NCI-H1048 (cell line): ENCODE data around the gene MANBA.
"Not testable (repeated sequence)": the region's sequence is repeated elsewhere in the genome, so short reads cannot be mapped to it uniquely, and the experiment has no call there.

ENCODE experiments used
- DNase-seq: peaks from one replicate; lab custom pipeline; 2025; lab: John Stamatoyannopoulos, UW

MANBA gene

DNA sequence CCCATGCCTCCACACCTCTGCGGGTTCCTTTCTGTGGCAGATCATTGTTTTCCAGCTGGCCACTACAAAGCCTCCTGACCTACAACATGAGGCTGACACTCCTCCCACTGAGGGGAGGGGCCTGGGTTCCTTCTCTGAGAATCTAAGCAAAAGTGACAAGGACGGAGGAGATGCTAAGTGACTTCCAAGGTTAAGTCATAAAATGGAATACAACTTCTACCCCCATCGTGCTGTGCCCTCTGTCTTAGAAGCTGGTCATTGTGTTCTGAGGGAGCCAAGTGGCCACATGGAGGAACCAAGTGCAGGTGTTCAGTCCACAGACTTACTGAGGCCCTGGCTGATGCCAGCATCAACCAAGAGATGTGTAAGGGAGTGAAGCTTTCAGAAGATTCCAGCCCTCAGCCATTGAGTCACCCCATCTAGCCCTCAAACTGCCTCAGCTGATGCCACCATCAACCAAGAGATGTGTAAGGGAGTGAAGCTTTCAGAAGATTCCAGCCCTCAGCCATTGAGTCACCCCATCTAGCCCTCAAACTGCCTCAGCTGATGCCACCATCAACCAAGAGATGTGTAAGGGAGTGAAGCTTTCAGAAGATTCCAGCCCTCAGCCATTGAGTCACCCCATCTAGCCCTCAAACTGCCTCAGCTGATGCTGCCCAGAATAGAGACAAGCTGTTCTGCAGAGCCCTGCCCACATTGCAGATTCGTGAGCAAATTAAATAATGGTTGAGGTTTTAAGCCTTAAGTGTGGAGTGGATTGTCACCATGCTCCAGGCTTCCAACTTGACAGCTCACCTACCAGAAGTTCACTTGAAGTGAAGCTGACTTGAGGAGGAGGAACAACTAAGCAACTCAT is 140.8 kb downstream of the MANBA start:
- not testable (repeated sequence) for DNase-seq

DNA sequence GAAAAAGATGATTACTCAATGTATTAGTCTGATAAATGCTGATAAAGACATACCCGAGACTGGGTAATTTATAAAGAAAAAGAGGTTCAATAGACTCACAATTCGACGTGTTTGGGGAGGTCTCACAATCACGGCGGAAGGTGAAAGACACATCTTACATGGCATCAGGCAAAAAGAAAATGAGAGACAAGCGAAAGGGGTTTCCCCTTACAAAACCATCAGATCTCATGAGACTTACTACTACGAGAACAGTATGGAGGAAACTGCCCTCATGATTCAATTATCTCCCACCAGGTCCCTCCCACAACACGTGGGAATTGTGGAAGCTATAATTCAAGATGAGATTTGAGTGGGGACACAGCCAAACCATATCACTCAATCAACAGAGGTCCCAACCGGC is 141.7 kb downstream of the MANBA start:
- not testable (repeated sequence) for DNase-seq

DNA sequence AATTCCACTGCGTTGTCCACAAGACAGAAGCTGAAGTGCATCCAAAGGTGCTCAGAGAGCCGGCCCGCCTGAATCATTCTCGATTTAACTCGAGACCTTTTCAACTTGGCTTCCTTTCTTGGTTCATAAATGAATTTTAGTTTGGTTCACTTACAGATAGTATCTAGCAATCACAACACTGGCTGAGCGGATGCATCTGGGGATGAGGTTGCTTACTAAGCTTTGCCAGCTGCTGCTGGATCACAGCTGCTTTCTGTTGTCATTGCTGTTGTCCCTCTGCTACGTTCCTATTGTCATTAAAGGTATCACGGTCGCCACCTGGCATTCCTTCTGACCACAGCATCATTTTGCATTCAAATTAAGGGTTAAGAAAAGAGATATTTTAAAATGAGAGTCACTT is 144.1 kb downstream of the MANBA start:
- DNase-seq: no peak

DNA sequence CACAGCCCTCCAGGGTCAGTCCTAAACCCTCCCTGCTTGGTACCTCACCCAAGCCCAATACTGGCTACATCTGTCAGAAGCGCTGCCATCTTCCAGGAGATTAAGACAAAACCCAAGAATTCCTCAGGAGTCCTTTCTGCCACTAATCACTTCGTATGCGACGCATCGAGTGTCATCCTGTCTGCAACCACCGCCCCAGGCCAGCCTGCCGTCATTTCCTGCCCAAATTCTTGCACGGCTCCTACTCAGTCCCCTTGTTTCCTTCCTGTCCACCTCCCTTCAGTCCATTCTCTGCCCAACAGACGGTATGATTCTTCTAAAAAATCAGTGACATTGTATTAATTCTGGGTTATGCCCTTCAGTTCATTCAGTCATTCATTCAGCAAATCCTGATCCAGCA is 146.0 kb downstream of the MANBA start:
- DNase-seq: no peak

DNA sequence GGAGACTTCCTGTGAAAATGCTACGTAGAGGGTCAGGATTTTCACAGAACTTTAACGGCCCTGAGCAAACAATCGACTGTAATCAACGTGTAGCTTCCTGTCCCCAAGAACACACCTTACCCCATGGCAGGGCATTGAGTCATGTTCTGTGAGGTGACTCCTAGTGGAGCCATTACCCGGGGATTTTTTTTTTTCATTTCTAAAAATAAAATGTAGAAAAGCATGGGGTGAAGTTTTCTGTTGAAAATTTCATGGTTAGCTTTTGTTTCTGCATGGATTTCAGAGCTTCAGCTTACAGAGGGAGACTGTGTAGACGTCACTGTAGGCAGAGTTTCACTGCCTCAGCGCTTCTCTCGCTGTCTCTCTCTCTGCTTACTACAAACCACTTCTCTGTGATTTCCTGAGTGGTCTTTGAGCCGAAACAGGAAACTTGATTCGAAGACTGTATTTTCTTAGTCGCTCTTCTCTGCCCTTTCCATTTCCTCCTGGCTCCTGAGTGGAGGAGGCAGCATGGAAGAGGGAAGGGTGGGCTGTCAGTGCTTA is 147.9 kb downstream of the MANBA start:
- DNase-seq: no peak

DNA sequence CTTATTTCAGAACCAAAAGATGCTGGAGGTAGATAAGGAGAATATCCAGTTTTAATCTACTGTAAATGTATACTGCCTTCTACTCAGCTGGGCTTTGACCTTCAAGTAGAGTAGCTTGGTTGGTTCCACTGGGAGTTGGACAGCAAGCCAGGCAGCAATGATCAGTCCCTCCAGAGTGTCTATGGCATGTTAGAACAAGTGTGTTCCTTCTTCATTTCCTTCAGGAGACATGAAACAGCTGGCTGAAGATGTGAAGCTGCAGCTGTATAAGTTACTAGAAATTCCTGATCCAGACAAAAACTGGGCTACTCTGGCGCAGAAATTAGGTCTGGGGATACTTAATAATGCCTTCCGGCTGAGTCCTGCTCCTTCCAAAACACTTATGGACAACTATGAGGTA is 148.6 kb downstream of the MANBA start:
- no peak for DNase-seq

DNA sequence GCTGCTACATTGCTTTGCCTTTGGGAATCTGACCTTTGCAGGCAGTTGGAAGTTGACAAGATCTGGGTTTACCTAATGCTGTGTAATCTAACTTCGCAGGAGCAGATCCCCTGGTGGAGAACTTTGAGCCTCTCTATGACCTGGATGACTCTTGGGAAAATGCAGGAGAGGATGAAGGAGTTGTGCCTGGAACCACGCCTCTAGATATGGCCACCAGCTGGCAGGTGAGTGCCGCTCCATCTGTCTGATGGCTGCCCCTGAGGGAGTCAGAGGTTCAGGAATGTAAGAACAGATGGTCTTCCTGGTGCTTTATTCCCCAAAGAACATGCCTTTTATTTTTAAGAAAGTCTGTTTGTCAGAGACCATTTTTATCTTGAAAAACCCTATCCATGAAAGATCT is 150.3 kb downstream of the MANBA start:
- no peak for DNase-seq

DNA sequence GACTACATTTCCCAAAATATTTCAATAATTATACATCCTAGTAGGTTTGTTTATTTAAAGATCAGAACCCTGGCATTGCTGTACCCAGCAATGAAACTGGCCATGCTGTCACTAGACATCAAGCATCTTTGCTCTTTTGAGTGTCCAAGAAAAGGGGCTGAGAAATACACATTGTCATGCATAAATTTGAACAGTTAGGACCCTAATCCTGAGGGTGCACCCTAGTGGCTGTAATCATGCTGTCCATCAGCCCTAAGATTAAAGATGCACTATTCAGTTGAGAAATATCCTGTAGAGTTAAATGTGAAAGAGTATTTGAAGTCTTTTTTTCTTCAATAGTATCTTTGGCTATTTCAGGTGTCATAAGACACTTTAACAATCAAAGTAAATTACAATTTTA is 150.8 kb downstream of the MANBA start:
- DNase-seq: no peak

DNA sequence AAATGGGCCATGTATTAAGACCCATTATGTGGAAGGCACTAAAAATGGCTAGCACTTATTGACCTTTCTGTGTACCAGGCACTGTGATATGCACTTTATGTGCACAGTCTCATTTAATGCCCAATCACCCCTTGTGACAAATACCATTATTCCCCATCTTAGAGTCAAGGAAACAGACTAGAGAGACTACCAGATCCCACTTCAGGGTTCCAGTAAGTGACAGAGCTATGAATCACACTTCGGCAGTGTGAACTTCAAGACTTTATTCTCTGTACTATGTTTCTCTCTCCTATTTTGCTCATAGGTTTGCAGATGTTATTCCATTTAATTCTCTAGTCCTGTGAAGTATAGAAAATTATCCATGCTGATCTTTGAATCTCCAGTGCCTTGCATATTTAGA is 152.6 kb downstream of the MANBA start:
- no peak for DNase-seq

DNA sequence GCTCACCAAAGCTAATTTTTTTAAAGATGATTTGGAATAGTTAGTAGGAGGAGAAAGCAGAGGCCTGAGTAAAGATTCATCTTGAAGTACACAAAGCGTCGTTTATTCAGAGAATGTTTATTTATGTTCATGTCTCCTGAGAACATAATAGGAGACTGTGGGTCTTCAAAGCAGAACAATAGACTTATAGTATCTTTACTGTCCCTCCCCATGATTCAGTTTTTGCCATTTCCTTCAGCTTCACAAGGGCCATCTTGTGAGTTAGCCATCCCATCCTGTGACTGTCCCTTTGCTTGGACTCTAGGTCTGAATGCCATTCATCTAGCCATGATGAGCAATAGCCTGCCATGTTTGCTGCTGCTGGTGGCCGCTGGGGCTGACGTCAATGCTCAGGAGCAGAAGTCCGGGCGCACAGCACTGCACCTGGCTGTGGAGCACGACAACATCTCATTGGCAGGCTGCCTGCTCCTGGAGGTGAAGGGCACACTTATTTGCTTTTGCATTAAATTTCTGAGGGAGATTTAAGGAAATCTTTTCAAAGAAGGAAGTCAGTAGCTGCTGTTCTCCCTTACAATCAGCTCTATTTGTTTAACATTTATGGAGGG is 153.8 kb downstream of the MANBA start:
- no peak for DNase-seq

DNA sequence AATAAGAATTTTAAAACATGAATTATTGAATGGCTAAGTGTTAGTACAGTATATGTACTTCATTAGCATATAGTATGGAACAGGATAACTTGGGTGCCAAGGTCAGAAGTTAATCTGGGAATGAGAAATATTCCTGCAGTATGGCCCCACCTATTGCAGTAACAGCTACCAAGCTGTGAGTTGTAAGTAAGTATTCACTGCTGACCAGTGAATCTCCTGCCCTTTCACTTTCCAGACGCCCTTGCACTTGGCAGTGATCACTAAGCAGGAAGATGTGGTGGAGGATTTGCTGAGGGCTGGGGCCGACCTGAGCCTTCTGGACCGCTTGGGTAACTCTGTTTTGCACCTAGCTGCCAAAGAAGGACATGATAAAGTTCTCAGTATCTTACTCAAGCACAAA is 154.5 kb downstream of the MANBA start:
- DNase-seq: no peak

DNA sequence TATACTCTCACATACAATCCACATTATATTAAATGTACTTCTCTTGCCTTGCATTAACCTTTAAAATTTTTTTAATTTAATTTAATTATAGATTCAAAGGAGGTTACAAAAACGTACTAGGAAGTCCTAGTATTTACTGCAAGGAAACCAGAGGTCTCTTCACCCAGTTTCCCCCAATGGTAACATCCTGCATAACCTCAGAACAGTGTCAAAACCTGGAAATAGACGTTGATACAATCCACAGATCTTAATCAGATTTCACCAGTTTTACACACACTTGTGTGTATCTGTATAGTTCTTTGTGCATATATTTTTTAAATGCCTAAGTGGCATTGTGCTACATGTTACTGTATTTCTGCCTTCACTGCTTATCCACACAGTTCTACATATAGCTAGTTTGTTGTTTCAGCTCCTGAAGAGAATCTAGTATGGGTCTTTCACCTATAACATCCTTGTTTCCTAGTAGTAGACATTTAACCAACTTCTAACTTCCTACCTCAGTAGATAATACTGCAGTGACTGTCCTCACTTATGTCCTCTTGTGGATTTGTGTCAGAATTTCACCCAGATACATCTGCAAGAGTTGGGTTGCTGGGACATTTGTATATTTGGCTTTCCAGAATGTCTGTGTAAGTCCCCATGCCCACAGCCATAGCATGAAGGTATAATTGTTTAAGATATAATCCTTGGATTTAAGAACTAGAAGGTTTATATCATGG is 156.4 kb downstream of the MANBA start:
- no peak for DNase-seq

DNA sequence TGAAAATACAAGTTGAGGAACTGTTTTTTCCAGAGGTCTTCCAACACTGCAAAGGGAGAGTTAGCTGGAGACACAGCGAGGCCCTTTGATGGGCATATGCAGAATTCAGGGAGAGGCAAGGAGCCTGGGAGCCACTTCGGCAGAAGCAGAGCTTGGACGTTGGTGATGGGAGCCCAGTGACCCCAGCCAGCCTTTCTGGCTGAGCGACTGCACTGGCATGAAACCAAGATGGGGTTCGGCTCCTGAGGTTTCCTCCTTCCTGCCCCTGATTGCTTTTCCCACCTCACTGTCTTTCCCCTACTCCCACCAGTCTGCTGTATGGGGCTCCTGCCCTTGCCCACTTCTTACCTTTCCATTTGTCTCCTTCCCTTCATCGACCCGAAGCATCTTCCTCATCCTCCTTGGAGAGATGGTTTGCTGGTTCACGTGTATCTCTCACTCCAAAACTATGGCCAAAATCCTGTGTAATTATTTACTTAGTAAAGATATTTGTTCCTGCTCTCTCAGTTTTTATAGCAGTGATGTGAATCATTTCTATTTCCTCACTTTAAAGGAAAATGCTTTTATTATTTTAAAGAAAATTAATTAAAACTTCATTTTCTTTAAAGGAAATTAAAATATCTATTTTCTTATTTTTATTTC is 159.1 kb downstream of the MANBA start:
- no peak for DNase-seq

DNA sequence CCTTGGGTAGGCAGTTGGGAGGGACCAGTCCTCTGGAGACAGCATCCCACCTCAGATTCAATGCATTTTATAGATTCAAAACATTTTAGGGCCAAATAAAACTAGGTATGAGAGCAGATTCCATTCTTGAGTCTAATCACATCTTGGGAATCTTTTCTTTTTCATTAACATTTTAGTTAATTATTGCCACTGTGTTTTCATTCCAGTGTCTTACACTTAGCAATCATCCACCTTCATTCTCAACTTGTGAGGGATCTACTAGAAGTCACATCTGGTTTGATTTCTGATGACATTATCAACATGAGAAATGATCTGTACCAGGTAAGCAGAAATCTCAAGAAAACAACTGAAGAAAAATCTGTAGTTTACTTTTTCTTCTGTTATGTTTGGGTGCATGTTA is 160.1 kb downstream of the MANBA start:
- no peak for DNase-seq

DNA sequence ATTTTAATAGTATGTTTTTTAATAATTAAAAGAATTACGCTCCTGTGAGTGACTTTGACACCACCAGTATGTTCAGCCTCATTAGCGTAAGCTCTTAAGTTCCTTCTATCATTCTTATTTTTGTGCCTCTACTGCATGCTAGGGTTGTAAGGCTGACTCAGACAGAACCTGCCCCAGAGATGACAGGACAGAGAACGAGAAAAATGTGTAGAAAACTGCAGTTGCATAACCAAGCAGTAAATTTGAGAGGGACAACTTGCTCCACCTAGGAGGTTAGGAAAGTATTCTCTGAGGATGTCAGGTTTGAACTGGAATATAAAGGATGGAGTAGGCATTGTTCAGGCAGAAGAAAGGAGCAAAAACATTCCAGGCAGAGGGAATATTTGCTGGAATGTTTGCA is 160.9 kb downstream of the MANBA start:
- no peak for DNase-seq

DNA sequence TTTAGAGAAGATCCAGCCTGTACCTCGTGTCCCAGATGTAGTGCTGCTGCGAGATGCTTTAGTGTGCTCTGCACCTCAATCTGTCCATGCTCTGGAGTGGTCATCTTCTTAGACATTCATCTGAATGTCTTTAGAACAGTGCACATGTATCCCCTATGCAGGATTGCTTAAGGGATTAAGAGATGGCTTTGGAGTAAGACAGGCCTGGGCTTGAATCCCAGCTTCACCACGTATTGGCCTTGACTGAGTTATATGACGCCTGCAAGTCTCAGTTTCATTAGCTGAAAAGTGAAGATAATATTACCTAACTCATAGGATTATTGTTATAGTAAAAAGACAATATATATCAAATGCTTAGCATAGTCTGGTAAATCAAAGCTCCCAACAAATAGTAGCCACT is 161.3 kb downstream of the MANBA start:
- DNase-seq: no peak

DNA sequence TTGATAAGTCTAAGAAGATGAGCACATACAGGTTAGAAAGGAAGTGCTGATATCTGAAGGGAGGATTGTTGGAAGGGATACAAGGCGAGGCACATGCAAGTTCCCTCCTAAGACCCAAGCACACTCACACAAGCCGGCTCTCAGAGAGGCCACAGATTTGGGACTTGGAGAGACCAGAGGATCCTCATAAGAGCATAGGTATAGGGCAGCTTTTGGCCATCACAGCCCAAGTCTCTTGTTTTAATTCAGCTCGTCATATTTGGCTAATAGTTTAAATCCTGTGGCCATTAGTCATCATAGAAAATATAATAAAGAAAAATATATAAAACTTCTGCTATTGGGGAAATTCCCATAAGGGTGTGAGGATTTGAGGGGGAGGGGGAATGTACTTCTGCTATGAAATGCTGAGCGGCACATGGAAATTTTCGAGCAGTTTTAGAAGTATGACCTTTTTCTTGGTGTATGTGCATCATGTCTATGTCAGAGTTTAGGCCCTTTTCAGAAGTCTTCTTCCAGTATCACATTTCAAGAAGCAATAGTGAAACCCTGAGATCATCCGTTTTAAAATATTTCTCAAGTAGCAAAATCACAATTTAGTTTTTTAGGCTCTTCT is 161.9 kb downstream of the MANBA start:
- DNase-seq: no peak

DNA sequence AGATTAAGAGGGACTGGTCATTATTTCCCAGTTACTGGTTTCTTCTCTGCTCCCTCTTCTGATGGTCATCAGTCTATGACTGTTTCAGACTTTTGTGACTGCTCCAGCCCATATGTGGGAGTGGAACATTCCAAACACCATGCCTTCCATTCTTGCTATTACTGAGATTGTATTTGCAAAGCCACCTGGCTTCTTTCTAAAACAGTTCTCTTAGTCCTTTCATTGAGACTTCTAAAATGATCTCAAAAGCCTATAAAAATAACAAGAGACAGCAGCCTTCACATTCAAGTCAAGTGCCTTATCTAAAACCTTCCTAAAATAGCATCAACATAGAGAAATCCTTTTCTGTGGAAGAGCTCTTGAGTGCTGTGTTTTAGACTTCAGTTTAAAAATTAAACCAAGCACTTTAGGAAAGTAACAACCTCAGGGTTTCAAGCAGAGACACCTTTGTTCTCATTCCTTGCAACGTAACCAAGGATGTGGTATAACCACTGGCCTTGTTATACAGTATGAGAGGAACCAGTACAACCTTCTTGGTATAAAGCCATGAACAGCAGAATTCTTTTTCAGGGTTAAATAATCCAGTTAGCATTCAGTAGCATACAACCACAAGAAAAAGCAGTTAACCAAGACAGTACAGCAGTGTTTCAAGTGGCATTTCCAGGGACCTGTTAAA is 162.5 kb downstream of the MANBA start:
- DNase-seq: no peak

DNA sequence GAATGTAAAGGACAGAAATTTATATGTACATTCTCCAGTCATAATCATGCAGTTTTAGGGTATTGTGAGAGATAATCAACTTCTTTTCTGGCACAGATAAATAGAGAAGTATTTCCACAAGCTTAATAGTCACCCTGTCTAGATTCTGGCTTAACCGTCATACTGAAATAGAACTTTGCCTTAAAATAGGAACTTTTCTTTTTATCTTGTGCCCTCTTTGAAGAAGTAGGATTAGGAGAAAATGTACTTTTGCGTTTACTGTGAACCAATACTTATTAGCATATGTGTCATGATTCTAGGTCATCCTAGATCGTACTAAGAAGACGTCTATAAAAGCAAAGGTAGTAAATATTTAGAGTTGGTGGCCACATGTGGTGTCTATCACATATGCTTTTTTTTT is 164.2 kb downstream of the MANBA start:
- DNase-seq: no peak

DNA sequence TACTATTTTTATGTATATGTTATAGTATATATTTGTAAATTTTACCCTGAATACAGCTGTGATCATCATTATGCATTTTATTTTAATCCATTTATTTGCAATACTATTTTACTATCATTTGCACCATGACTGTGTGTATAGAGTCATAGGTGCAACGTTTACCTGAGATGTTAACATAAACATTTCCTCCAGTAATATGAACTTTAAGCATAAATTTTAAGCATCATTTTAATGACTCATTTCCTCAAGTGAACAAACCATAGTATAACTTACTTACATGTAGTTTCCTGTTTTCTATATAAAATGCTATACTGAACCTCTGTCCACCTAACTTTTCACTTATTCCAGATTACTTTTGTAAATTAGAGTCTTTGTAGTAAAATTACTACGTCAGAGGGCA is 166.8 kb downstream of the MANBA start:
- no peak for DNase-seq

DNA sequence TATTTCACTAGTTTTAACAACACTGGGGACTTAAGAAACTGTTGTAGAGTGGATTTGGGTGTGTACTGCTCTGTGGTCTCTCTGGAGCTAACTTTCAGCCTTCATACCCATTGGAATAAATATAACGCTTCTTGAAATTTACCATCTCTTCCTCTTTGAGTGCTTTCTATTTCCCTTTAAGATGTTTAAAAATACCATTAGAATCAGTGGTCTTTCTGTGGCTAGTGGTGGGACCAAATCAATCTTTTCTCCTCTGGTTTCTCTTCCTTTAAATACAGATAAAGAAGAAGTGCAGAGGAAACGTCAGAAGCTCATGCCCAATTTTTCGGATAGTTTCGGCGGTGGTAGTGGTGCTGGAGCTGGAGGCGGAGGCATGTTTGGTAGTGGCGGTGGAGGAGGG is 167.6 kb downstream of the MANBA start:
- DNase-seq: no peak
